ENCODE measurements around the gene TENM3.

The TENM3 gene

DNA sequence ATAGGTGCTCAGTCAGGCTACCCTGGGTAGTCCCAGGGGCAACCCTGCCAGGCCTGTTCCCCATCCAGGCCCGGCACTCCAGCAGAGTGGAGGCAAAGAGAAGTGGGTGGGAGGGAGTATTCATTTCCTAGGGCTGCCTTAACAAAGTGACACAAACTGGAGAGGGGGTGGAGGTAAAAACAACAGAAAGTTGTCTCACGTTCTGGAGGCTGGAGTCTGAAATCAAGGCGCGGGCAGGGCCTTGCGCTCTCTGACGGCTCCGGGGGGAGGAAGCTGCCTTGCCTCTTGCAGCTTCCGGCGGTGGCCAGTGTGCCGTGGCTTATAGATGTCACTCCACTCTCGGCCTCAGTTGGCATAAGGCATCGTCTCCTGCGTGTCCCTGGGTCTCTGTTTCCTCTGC is 583.2 kb downstream of the TENM3 start:
- H3K56ac ChIP-seq (ENCODE audit: low read length), result peak overlapping the region; percentile 10
- no peak for DNase-seq
- no peaks in the 10 kb centered on the region for H3K4me1 ChIP-seq (ENCODE audit: control insufficient read depth, low read depth, low read length)
- H2BK15ac ChIP-seq (replicated peaks; ENCODE audit: low read depth), result no peak overlapping the region
- H2BK120ac ChIP-seq (ENCODE audit: low read depth, low read length), result no peak overlapping the region
- H3K23ac ChIP-seq (ENCODE audit: low read length), result no peak overlapping the region
- H3K9ac ChIP-seq (ENCODE audit: low read length), result no peak overlapping the region
- no peaks in the 10 kb centered on the region for H3K79me2 ChIP-seq (ENCODE audit: control insufficient read depth, insufficient read depth, low read length)
- H3K4me2 ChIP-seq (ENCODE audit: low read length), result no peak overlapping the region
- no peaks in the 10 kb centered on the region for H3K27me3 ChIP-seq (ENCODE audit: insufficient read depth, low read length, poor library complexity)
- no peak overlapping the region for H2AK5ac ChIP-seq (ENCODE audit: low read length)
- H3K79me1 ChIP-seq (ENCODE audit: low read length), result no peaks in the 10 kb centered on the region
- no peak overlapping the region for H3K18ac ChIP-seq (ENCODE audit: low read length)
- H2BK5ac ChIP-seq (ENCODE audit: low read length), result no peak overlapping the region
- no peaks in the 10 kb centered on the region for H3K36me3 ChIP-seq (ENCODE audit: control insufficient read depth, insufficient read depth, low read length)
- H3K27ac ChIP-seq (ENCODE audit: low read depth, low read length), result no peak overlapping the region
- no peak overlapping the region for H4K8ac ChIP-seq (ENCODE audit: low read depth, low read length)
- no peak overlapping the region for H4K5ac ChIP-seq (ENCODE audit: low read length)
- no CpG with 5 or more reads among the region's 13 CpGs for WGBS (ENCODE audit: extremely low coverage, insufficient coverage, low lambda C conversion rate)
- no peak overlapping the region for H3K4me3 ChIP-seq (ENCODE audit: low read length)
- no peak overlapping the region for H3K4ac ChIP-seq (ENCODE audit: low read depth, low read length)

DNA sequence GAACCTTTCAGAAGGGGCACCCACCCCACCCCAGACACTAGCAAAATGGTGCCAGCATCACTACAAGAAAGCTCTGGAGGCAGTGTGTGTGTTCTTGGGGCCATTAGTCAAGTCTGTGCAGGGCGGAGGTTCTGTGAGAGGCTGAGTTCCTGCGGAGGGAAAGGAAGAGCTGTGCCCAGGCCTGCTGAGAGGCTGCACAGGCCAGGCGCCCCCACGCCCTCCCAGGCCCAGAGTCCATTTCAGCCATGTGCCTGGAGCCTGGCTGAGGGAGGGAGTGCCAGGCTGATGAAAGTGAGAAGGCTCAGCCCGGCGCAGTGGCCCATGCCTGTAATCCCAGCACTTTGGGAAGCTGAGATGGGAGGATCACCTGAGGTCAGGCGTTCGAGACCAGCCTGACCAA is 584.0 kb downstream of the TENM3 start:
- Histone ChIP-seq H3K9ac (ENCODE audit: low read length) (no peak overlapping the region), H3K4ac (ENCODE audit: low read depth, low read length) (no peak overlapping the region), H3K4me1 (ENCODE audit: control insufficient read depth, low read depth, low read length) (no peaks in the 10 kb centered on the region), H3K4me2 (ENCODE audit: low read length) (no peak overlapping the region), H2BK120ac (ENCODE audit: low read depth, low read length) (no peak overlapping the region), H3K27ac (ENCODE audit: low read depth, low read length) (no peak overlapping the region), H4K8ac (ENCODE audit: low read depth, low read length) (no peak overlapping the region), H2BK15ac (replicated peaks; ENCODE audit: low read depth) (no peak overlapping the region), H2AK5ac (ENCODE audit: low read length) (no peak overlapping the region), H3K36me3 (ENCODE audit: control insufficient read depth, insufficient read depth, low read length) (no peaks in the 10 kb centered on the region), H3K4me3 (ENCODE audit: low read length) (no peak overlapping the region), H3K79me1 (ENCODE audit: low read length) (no peaks in the 10 kb centered on the region), H4K5ac (ENCODE audit: low read length) (no peak overlapping the region), H3K27me3 (ENCODE audit: insufficient read depth, low read length, poor library complexity) (no peaks in the 10 kb centered on the region), H2BK5ac (ENCODE audit: low read length) (no peak overlapping the region), H3K56ac (ENCODE audit: low read length) (no peak overlapping the region), H3K23ac (ENCODE audit: low read length) (no peak overlapping the region), H3K79me2 (ENCODE audit: control insufficient read depth, insufficient read depth, low read length) (no peaks in the 10 kb centered on the region), H3K18ac (ENCODE audit: low read length) (no peak overlapping the region)
- no peak for DNase-seq
- no CpG with 5 or more reads among the region's 8 CpGs for WGBS (ENCODE audit: extremely low coverage, insufficient coverage, low lambda C conversion rate)

DNA sequence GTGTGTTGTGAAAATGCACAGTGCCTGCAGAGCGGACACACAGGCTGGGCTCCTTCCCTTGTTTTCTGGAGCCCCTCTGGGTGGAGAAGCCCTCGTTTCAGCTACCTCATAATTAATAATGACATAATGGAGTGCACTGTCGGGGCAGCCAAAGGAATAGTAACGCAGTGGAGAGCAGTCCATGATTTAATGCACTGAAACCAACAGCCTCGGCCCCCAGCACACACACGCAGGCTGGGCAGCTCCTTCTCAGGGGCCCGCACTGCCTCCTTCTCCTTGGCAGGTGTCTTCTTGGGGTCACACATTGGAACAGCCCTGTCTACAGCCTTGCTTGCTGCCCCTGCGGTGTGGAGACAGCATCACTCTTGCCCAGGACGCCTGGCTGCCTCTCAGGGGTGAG is 584.8 kb downstream of the TENM3 start:
- no peak overlapping the region for H3K27ac ChIP-seq (ENCODE audit: low read depth, low read length)
- H4K8ac ChIP-seq (ENCODE audit: low read depth, low read length), result no peak overlapping the region
- H3K4me1 ChIP-seq (ENCODE audit: control insufficient read depth, low read depth, low read length), result no peaks in the 10 kb centered on the region
- H3K9ac ChIP-seq (ENCODE audit: low read length), result no peak overlapping the region
- no peaks in the 10 kb centered on the region for H3K79me2 ChIP-seq (ENCODE audit: control insufficient read depth, insufficient read depth, low read length)
- no peak overlapping the region for H3K4ac ChIP-seq (ENCODE audit: low read depth, low read length)
- H3K18ac ChIP-seq (ENCODE audit: low read length), result no peak overlapping the region
- H2AK5ac ChIP-seq (ENCODE audit: low read length), result no peak overlapping the region
- H2BK5ac ChIP-seq (ENCODE audit: low read length), result no peak overlapping the region
- no peak for DNase-seq
- no peak overlapping the region for H2BK15ac ChIP-seq (replicated peaks; ENCODE audit: low read depth)
- no peak overlapping the region for H3K4me2 ChIP-seq (ENCODE audit: low read length)
- no peak overlapping the region for H2BK120ac ChIP-seq (ENCODE audit: low read depth, low read length)
- H3K79me1 ChIP-seq (ENCODE audit: low read length), result no peaks in the 10 kb centered on the region
- WGBS (ENCODE audit: extremely low coverage, insufficient coverage, low lambda C conversion rate), result no CpG with 5 or more reads among the region's 9 CpGs
- H4K5ac ChIP-seq (ENCODE audit: low read length), result no peak overlapping the region
- H3K56ac ChIP-seq (ENCODE audit: low read length), result no peak overlapping the region
- no peak overlapping the region for H3K23ac ChIP-seq (ENCODE audit: low read length)
- H3K36me3 ChIP-seq (ENCODE audit: control insufficient read depth, insufficient read depth, low read length), result no peaks in the 10 kb centered on the region
- no peaks in the 10 kb centered on the region for H3K27me3 ChIP-seq (ENCODE audit: insufficient read depth, low read length, poor library complexity)
- no peak overlapping the region for H3K4me3 ChIP-seq (ENCODE audit: low read length)

DNA sequence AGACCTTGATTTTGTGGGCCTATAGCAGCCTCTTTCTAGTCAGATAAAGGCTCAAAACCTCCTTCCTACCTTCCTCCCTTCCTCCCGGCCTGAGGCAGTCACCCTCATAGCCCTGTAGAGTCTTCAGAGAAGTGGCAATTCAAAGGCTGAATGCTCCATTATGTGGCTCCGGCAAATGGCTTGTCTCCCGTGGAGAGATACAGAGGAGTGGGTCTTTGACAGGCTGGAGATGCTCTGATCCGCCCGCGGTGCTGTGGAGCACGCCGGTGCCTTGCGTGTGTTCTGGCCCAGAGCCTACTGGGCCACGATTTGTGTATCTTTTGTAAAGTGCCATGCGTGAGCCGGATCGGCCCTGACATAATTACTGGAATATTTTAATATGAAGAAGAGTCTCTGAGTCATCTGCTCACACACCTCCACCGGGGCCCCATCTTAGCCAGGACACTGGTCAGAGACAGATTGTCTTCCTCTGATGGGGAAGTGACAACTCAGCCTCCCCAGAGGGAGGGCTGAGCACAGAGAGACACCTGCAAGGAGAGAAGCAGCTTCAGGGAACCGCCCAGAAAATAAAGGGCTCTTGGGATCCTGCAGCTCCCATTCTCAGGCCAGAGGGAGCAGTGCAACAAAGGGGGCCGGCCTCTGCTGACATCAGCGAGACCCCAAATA is 585.3 kb downstream of the TENM3 start:
- Histone ChIP-seq H3K36me3 (ENCODE audit: control insufficient read depth, insufficient read depth, low read length) (no peaks in the 10 kb centered on the region), H3K4me3 (ENCODE audit: low read length) (no peak overlapping the region), H3K56ac (ENCODE audit: low read length) (no peak overlapping the region), H3K27ac (ENCODE audit: low read depth, low read length) (no peak overlapping the region), H3K4me2 (ENCODE audit: low read length) (no peak overlapping the region), H2BK15ac (replicated peaks; ENCODE audit: low read depth) (no peak overlapping the region), H3K9ac (ENCODE audit: low read length) (no peak overlapping the region), H3K4ac (ENCODE audit: low read depth, low read length) (no peak overlapping the region), H3K79me1 (ENCODE audit: low read length) (no peaks in the 10 kb centered on the region), H2BK5ac (ENCODE audit: low read length) (no peak overlapping the region), H3K23ac (ENCODE audit: low read length) (no peak overlapping the region), H2AK5ac (ENCODE audit: low read length) (no peak overlapping the region), H3K4me1 (ENCODE audit: control insufficient read depth, low read depth, low read length) (no peaks in the 10 kb centered on the region), H3K79me2 (ENCODE audit: control insufficient read depth, insufficient read depth, low read length) (no peaks in the 10 kb centered on the region), H3K18ac (ENCODE audit: low read length) (no peak overlapping the region), H3K27me3 (ENCODE audit: insufficient read depth, low read length, poor library complexity) (no peaks in the 10 kb centered on the region), H4K5ac (ENCODE audit: low read length) (no peak overlapping the region), H2BK120ac (ENCODE audit: low read depth, low read length) (no peak overlapping the region), H4K8ac (ENCODE audit: low read depth, low read length) (no peak overlapping the region)
- DNase-seq, result no peak
- WGBS (ENCODE audit: extremely low coverage, insufficient coverage, low lambda C conversion rate), result no CpG with 5 or more reads among the region's 17 CpGs

DNA sequence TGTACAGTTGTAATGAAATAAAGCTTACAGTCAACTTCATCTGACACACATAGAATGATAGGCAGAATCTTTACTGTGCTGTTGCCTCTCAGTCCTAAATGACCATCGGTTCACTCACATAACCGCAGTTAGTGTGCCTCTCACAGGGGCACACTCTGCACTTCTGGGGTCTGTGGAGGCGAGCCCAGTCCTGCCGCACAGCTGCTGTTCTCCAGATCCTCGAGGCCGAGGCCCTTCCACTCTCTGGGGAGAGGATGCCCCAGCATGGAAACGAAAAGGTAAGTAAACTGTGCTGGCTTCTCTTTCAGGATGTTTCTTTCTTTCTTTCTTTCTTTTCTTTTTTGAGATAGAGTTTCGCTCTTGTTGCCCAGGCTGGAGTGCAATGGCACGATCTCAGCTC is 586.0 kb downstream of the TENM3 start:
- H3K4ac ChIP-seq (ENCODE audit: low read depth, low read length), result no peak overlapping the region
- H2BK5ac ChIP-seq (ENCODE audit: low read length), result no peak overlapping the region
- H3K4me3 ChIP-seq (ENCODE audit: low read length), result no peak overlapping the region
- H3K4me1 ChIP-seq (ENCODE audit: control insufficient read depth, low read depth, low read length), result no peaks in the 10 kb centered on the region
- no peaks in the 10 kb centered on the region for H3K36me3 ChIP-seq (ENCODE audit: control insufficient read depth, insufficient read depth, low read length)
- no peaks in the 10 kb centered on the region for H3K79me1 ChIP-seq (ENCODE audit: low read length)
- no peak overlapping the region for H3K18ac ChIP-seq (ENCODE audit: low read length)
- no peak overlapping the region for H4K5ac ChIP-seq (ENCODE audit: low read length)
- no peak overlapping the region for H3K9ac ChIP-seq (ENCODE audit: low read length)
- H3K79me2 ChIP-seq (ENCODE audit: control insufficient read depth, insufficient read depth, low read length), result no peaks in the 10 kb centered on the region
- no peak overlapping the region for H3K56ac ChIP-seq (ENCODE audit: low read length)
- no peak overlapping the region for H3K23ac ChIP-seq (ENCODE audit: low read length)
- H3K27ac ChIP-seq (ENCODE audit: low read depth, low read length), result no peak overlapping the region
- no peak overlapping the region for H3K4me2 ChIP-seq (ENCODE audit: low read length)
- H4K8ac ChIP-seq (ENCODE audit: low read depth, low read length), result no peak overlapping the region
- no peak overlapping the region for H2BK120ac ChIP-seq (ENCODE audit: low read depth, low read length)
- no peak for DNase-seq
- no peak overlapping the region for H2BK15ac ChIP-seq (replicated peaks; ENCODE audit: low read depth)
- H2AK5ac ChIP-seq (ENCODE audit: low read length), result no peak overlapping the region
- no peaks in the 10 kb centered on the region for H3K27me3 ChIP-seq (ENCODE audit: insufficient read depth, low read length, poor library complexity)
- WGBS (ENCODE audit: extremely low coverage, insufficient coverage, low lambda C conversion rate), result no CpG with 5 or more reads among the region's 9 CpGs

DNA sequence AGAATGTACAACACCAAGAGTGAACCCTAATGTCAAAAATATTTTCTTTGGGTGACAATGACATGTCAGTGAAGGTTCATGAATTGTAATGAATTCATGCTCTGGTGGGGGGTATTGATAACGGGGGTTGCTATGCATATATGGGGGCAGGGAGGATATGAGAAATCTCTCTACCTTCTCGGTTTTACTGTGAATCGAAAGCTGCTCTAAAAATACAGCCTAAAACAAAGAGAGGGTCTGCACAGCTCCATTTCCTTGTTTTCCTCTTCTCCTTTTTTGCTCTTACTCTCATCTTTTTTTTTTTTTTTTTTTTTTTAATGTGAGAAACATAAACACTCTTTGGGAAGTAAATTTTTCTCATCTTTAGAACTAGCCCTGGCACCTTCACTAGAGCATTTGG is 588.2 kb downstream of the TENM3 start:
- no peak overlapping the region for H2BK5ac ChIP-seq (ENCODE audit: low read length)
- no peak overlapping the region for H4K5ac ChIP-seq (ENCODE audit: low read length)
- no peaks in the 10 kb centered on the region for H3K79me2 ChIP-seq (ENCODE audit: control insufficient read depth, insufficient read depth, low read length)
- no peak overlapping the region for H3K4me3 ChIP-seq (ENCODE audit: low read length)
- H3K36me3 ChIP-seq (ENCODE audit: control insufficient read depth, insufficient read depth, low read length), result no peaks in the 10 kb centered on the region
- no peak overlapping the region for H3K23ac ChIP-seq (ENCODE audit: low read length)
- no peak overlapping the region for H3K27ac ChIP-seq (ENCODE audit: low read depth, low read length)
- no peak overlapping the region for H3K9ac ChIP-seq (ENCODE audit: low read length)
- no peak overlapping the region for H3K4ac ChIP-seq (ENCODE audit: low read depth, low read length)
- no CpG with 5 or more reads among the region's 3 CpGs for WGBS (ENCODE audit: extremely low coverage, insufficient coverage, low lambda C conversion rate)
- no peak overlapping the region for H4K8ac ChIP-seq (ENCODE audit: low read depth, low read length)
- H3K18ac ChIP-seq (ENCODE audit: low read length), result no peak overlapping the region
- no peaks in the 10 kb centered on the region for H3K27me3 ChIP-seq (ENCODE audit: insufficient read depth, low read length, poor library complexity)
- no peak overlapping the region for H2AK5ac ChIP-seq (ENCODE audit: low read length)
- H3K4me1 ChIP-seq (ENCODE audit: control insufficient read depth, low read depth, low read length), result no peaks in the 10 kb centered on the region
- H2BK120ac ChIP-seq (ENCODE audit: low read depth, low read length), result no peak overlapping the region
- no peak overlapping the region for H3K4me2 ChIP-seq (ENCODE audit: low read length)
- no peak overlapping the region for H2BK15ac ChIP-seq (replicated peaks; ENCODE audit: low read depth)
- no peak for DNase-seq
- no peaks in the 10 kb centered on the region for H3K79me1 ChIP-seq (ENCODE audit: low read length)
- H3K56ac ChIP-seq (ENCODE audit: low read length), result no peak overlapping the region

Measured in mesendoderm (in vitro differentiated cells).